B cell (primary cell): ENCODE data around the gene PMVK. TPM values are rescaled to one million over a fixed set of nuclear protein-coding genes. Genes with fewer than 3 reads are reported as not detected.

Experiments used
- ATAC-seq: fragments of 200-7000 bp; cut with Tn5 transposase; one replicate; pipeline ENCODE4 v1.10.0; 2021; ENCODE audit warnings: low read depth, mild to moderate bottlenecking, moderate number of reproducible peaks, moderate library complexity
- CTCF ChIA-PET: fragments of 350-600 bp; sonication (Branson Sonifier 250); formaldehyde crosslinking; loops from one replicate; lab custom pipeline; 2021; ENCODE audit warnings: antibody characterized with exemption, inconsistent platforms; lab: Charles Lee
- POLR2A ChIA-PET: fragments of 350-600 bp; sonication (Branson Sonifier 250); formaldehyde crosslinking; loops from one replicate; lab custom pipeline; 2021; ENCODE audit warnings: antibody characterized with exemption; lab: Charles Lee
- DNase-seq: peaks from one replicate; pipeline ENCODE4 v3.0.0; 2013
- H2AFZ ChIP-seq: 2 replicates; pipeline ENCODE4 v1.6.1; 2012; ENCODE audit warnings: mild to moderate bottlenecking, low read depth, low read length; ENCODE audit not compliant: insufficient read depth, poor library complexity, severe bottlenecking
- H3K27ac ChIP-seq, 2 donors: 1 replicate in 1 of 2; 2 replicates in 1 of 2; pipeline ENCODE4 v1.5.1; 2012 to 2013; ENCODE audit warnings: low read length in 2 of 2, mild to moderate bottlenecking in 2 of 2, moderate library complexity in 1 of 2
- H3K27me3 ChIP-seq, 4 experiments: fragments of 200-600 bp in 1 of 4; sonication (generic) in 1 of 4; replicated peaks in 1 of 4; 1 replicate in 2 of 4; 2 replicates in 2 of 4; pipeline versions ENCODE4 v1.6.1 to v1.7.0; 2013 to 2016; ENCODE audit warnings: low read length in 3 of 4, mild to moderate bottlenecking in 2 of 4, mixed read lengths in 1 of 4, moderate library complexity in 1 of 4; ENCODE audit not compliant: insufficient read depth in 4 of 4, control insufficient read depth in 3 of 4; ENCODE audit errors: control extremely low read depth in 1 of 4
- H3K36me3 ChIP-seq, 2 experiments: replicated peaks in 1 of 2; 1 replicate in 1 of 2; 2 replicates in 1 of 2; pipeline versions ENCODE4 v1.6.1 to v1.7.1; 2013; ENCODE audit warnings: low read length in 1 of 2; ENCODE audit not compliant: insufficient read depth in 2 of 2, control insufficient read depth in 1 of 2; ENCODE audit errors: control extremely low read depth in 1 of 2, extremely low read depth in 1 of 2
- H3K4me1 ChIP-seq, 2 donors: fragments of 200-600 bp in 1 of 2; sonication (generic) in 1 of 2; 1 replicate in 1 of 2; 2 replicates in 1 of 2; pipeline versions ENCODE4 v1.5.1 to v1.6.1; 2013 to 2017; ENCODE audit warnings: low read length in 2 of 2; ENCODE audit not compliant: control insufficient read depth in 2 of 2, insufficient read depth in 2 of 2
- H3K4me2 ChIP-seq: replicated peaks from 2 replicates; pipeline ENCODE3; 2012; ENCODE audit warnings: mild to moderate bottlenecking, low read depth, low read length; ENCODE audit not compliant: poor library complexity, severe bottlenecking
- H3K4me3 ChIP-seq, 5 experiments: fragments of 200-600 bp in 1 of 5; sonication (generic) in 1 of 5; 1 replicate in 3 of 5; 2 replicates in 2 of 5; pipeline versions ENCODE4 v1.5.1 to v1.7.0; 2011 to 2016; ENCODE audit warnings: low read length in 4 of 5, mild to moderate bottlenecking in 4 of 5, low read depth in 2 of 5, control low read depth in 1 of 5, moderate library complexity in 1 of 5; ENCODE audit not compliant: insufficient read depth in 1 of 5; ENCODE audit errors: control extremely low read depth in 1 of 5, extremely low read depth in 1 of 5
- H3K79me2 ChIP-seq: fragments of 200-600 bp; sonication (generic); one replicate; pipeline ENCODE4 v1.6.0; 2016; ENCODE audit warnings: low read length; ENCODE audit not compliant: control insufficient read depth, insufficient read depth
- H3K9ac ChIP-seq: fragments of 200-600 bp; sonication (generic); 2 replicates; pipeline ENCODE4 v1.6.1; 2017; ENCODE audit warnings: mild to moderate bottlenecking, low read length, moderate library complexity
- H3K9me3 ChIP-seq, 3 donors: one replicate each; pipeline versions ENCODE4 v1.6.1 to v1.7.1; 2013; ENCODE audit warnings: low read length in 2 of 3; ENCODE audit not compliant: control insufficient read depth in 2 of 3, insufficient read depth in 1 of 3; ENCODE audit errors: control extremely low read depth in 1 of 3
- H4K20me1 ChIP-seq: 2 replicates; pipeline ENCODE4 v1.6.0; 2012; ENCODE audit warnings: mild to moderate bottlenecking, low read length; ENCODE audit not compliant: insufficient read depth, control insufficient read depth, poor library complexity, severe bottlenecking
- H3K27ac Mint-ChIP-seq: one replicate; pipeline ENCODE4 v1.8.0; 2021; ENCODE audit warnings: mixed read lengths
- H3K27me3 Mint-ChIP-seq: one replicate; pipeline ENCODE4 v1.8.0; 2021; ENCODE audit warnings: mixed read lengths
- H3K4me1 Mint-ChIP-seq: one replicate; pipeline ENCODE4 v1.8.0; 2021; ENCODE audit warnings: mixed read lengths
- H3K4me3 Mint-ChIP-seq: one replicate; pipeline ENCODE4 v1.8.0; 2021; ENCODE audit warnings: mixed read lengths
- H3K9me3 Mint-ChIP-seq: one replicate; pipeline ENCODE4 v1.8.0; 2022; ENCODE audit warnings: mixed read lengths; ENCODE audit not compliant: insufficient read depth
- CTCF ChIP-seq: fragments of 200-600 bp; IDR thresholded peaks from one replicate; pipeline ENCODE4 v1.8.0; 2022; ENCODE audit warnings: antibody characterized with exemption, mild to moderate bottlenecking
- EZH2 ChIP-seq: IDR thresholded peaks from 2 replicates; pipeline ENCODE4 v1.6.1; 2012; ENCODE audit warnings: borderline replicate concordance, low read depth, mild to moderate bottlenecking, moderate library complexity, low read length; ENCODE audit not compliant: insufficient read depth, poor library complexity, severe bottlenecking
- WGBS: methylation state at CpG from one replicate; pipeline ENCODE4 v1.1.5; 2013; ENCODE audit warnings: missing lambda C conversion rate; ENCODE audit not compliant: insufficient coverage; 5-methylcytosine and 5-hydroxymethylcytosine counted together
- intact Hi-C: fragments of 100-400 bp; cut with micrococcal nuclease; formaldehyde crosslinking; loops from one replicate; pipeline ENCODE4 v1.10.0; 2022
- polyA plus RNA-seq: library from polyadenylated mRNA; depleted of rRNA; stranded (reverse); fragments of >200 nt; gene quantifications from 2 replicates; pipeline ENCODE4 v1.2.3, GENCODE V29; 2012
- total RNA-seq, 2 donors: library from RNA; stranded (reverse); fragments of 120-200 nt in 1 of 2; gene quantifications; 1 replicate in 1 of 2; 2 replicates in 1 of 2; pipeline versions ENCODE4 v1.2.3 to v1.2.4, GENCODE V29; 2013 to 2022

PMVK gene
- total and polyA plus RNA-seq, 2 donors (not counting 1 experiment from before 2014, with no cell fraction given) = 15.0 to 15.4 TPM

DNA sequence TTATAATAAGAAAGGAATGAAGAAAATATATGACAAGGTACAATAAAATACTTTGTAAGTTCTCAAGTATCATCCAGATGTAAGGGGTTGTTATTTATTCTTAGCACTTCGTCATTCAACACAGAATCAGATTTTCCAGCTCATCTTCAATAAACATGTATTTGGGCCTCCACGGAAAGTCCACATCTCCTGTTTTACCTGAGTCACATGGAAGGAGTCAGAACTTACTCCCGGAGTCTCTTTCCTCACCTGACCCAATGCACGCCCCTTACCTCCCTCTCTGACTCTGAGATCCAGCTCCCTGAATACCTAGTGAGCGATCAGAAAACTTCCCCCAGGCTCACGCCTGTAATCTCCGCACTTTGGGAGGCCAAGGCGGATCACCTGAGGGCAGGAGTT is 1.5 kb upstream of the PMVK start:
- no peak overlapping the region for H2AFZ ChIP-seq
- peak overlapping the region; percentile 97 for H3K4me3 Mint-ChIP-seq
- 88% methylated on average over 7 of the region's 8 CpGs for WGBS
- H3K4me1 Mint-ChIP-seq = peaks cover 64% of the 10 kb centered on the region
- no peaks in the 10 kb centered on the region for H3K36me3 ChIP-seq
- no peak for TF ChIP-seq EZH2
- TF ChIP-seq CTCF = no peak
- H3K9me3 ChIP-seq = no peaks in the 10 kb centered on the region
- peak overlapping the region; percentile 98 for H3K27ac ChIP-seq
- DNase-seq = peak; percentile 29
- no peaks in the 10 kb centered on the region for H3K9me3 Mint-ChIP-seq
- peak overlapping the region; percentile 80 for H3K4me2 ChIP-seq
- ATAC-seq = no peak
- POLR2A ChIA-PET = interaction anchor here (0.8 to 1.7 kb wide), 3 partner anchors 17 to 68 kb away, joined by 3 to 5 read pairs (median 3); partner anchors contain the start of genes KCNN3 and PBXIP1
- H3K27me3 Mint-ChIP-seq = no peaks in the 10 kb centered on the region
- peaks cover 45 to 63% of the 10 kb centered on the region in 2 donors for H3K4me1 ChIP-seq
- H4K20me1 ChIP-seq = peaks cover 8% of the 10 kb centered on the region
- CTCF ChIA-PET = interaction anchor here (0.7 to 2.9 kb wide), 9 partner anchors 14 to 458 kb away, joined by 3 to 30 read pairs (median 8); partner anchors contain the start of genes PBXIP1 and SHC1
- peak overlapping the region; percentile 76 to 90 (median 80) for H3K4me3 ChIP-seq
- H3K9ac ChIP-seq = peak overlapping the region; percentile 93
- peaks cover 39% of the 10 kb centered on the region for H3K79me2 ChIP-seq
- peak overlapping the region; percentile 100 for H3K27ac Mint-ChIP-seq
- H3K27me3 ChIP-seq = no peaks in the 10 kb centered on the region
- intact Hi-C loops = loop anchor here (1.0 to 5.0 kb wide), 12 partner anchors 17 to 919 kb away; partner anchors contain the start of genes ADAR, ATP8B2, CKS1B and EFNA4
